Kidney (tissue), 14 donors: ENCODE measurements around the gene USB1. TPM values are rescaled to one million over a fixed set of nuclear protein-coding genes. Genes with fewer than 3 reads are reported as not detected.

Source experiments
- DNase-seq, 5 donors: peaks; one replicate each; pipeline ENCODE4 v3.0.0-alpha.2; 2013 to 2020
- FAIRE-seq: peaks from 2 replicates; lab custom pipeline; 2012; peaks lifted over from hg19 to GRCh38; lab: Jason Lieb, UNC
- H3K27ac ChIP-seq, 2 donors: one replicate each; pipeline ENCODE4 v1.7.0; 2013; ENCODE audit warnings: low read depth in 2 of 2, low read length in 2 of 2, inconsistent platforms in 1 of 2
- H3K27me3 ChIP-seq: one replicate; pipeline ENCODE4 v1.7.1; 2013; ENCODE audit warnings: low read length, inconsistent platforms; ENCODE audit not compliant: control insufficient read depth, insufficient read depth
- H3K36me3 ChIP-seq, 3 donors: one replicate each; pipeline versions ENCODE4 v1.7.0 to v1.7.1; 2013; ENCODE audit warnings: low read length in 3 of 3, control low read depth in 1 of 3, inconsistent platforms in 1 of 3; ENCODE audit not compliant: insufficient read depth in 3 of 3, control insufficient read depth in 2 of 3
- H3K4me1 ChIP-seq, 3 donors: one replicate each; pipeline versions ENCODE4 v1.7.0 to v1.7.1; 2013; ENCODE audit warnings: low read length in 3 of 3, inconsistent platforms in 1 of 3, low read depth in 1 of 3; ENCODE audit not compliant: control insufficient read depth in 2 of 3, insufficient read depth in 2 of 3
- H3K4me3 ChIP-seq, 3 donors: one replicate each; pipeline versions ENCODE4 v1.7.0 to v1.8.1; 2013; ENCODE audit warnings: low read length in 3 of 3, control low read depth in 1 of 3, inconsistent platforms in 1 of 3
- H3K9ac ChIP-seq, 3 donors: one replicate each; pipeline versions ENCODE4 v1.7.0 to v1.7.1; 2013; ENCODE audit warnings: low read length in 3 of 3, control low read depth in 1 of 3, inconsistent platforms in 1 of 3
- H3K9me3 ChIP-seq, 3 donors: one replicate each; pipeline versions ENCODE4 v1.7.0 to v1.7.1; 2013; ENCODE audit warnings: low read length in 3 of 3, control low read depth in 1 of 3, inconsistent platforms in 1 of 3; ENCODE audit not compliant: control insufficient read depth in 2 of 3, insufficient read depth in 1 of 3
- CTCF ChIP-seq: IDR thresholded peaks from 3 replicates; pipeline ENCODE4 v1.5.1; 2012; ENCODE audit warnings: mild to moderate bottlenecking, moderate library complexity, borderline replicate concordance; ENCODE audit not compliant: insufficient read depth; ENCODE audit errors: extremely low read depth
- intact Hi-C: fragments of 100-400 bp; cut with DNase I; formaldehyde crosslinking; loops from one replicate; pipeline ENCODE4 v1.11.1; 2022
- polyA plus RNA-seq: library from polyadenylated mRNA; stranded (reverse); fragments of 350-450 nt; fragmentation: Illumina TruSeq; extraction: RNeasy Lipid Tissue Mini Kit (QIAGEN cat#74804); gene quantifications from one replicate; pipeline ENCODE4 v1.2.3, GENCODE V29; 2014; ENCODE audit warnings: low read depth, low replicate concordance; ENCODE audit not compliant: insufficient read depth
- total RNA-seq: library from RNA; stranded (reverse); fragmentation: NEBNext Ultra II Directional; extraction: Animal tissue kit (Norgen Biotek cat#: 25700); gene quantifications from one replicate; pipeline ENCODE4 v1.2.1, GENCODE V29; 2021
- donor health status: control.
- donor health status: control.
- donor health status: control.
- donor health status: control.
- donor health status: control.
- donor health status: DM: yes; HTN: yes; CAD: no.
- donor health status: Normal renal cell carcinoma (clear cell type).

USB1 gene
- total and polyA plus RNA-seq, 2 donors from 2014 or later: 18.3 to 32.8 TPM

- peak overlapping the region; percentile 74 to 80 for H3K27ac ChIP-seq
- H3K9ac ChIP-seq: peak overlapping the region in 1 of 3 donors; percentile 55
- no peak for FAIRE-seq
- peaks cover 0 to 24% (median 20%) of the 10 kb centered on the region in 3 donors for H3K4me1 ChIP-seq
- no peaks in the 10 kb centered on the region for H3K27me3 ChIP-seq
- intact Hi-C loops: loop anchor here (10.0 kb wide), 1 partner anchor 99 kb away; the partner anchor contains the start of gene CFAP20
- no peaks in the 10 kb centered on the region for H3K9me3 ChIP-seq
- H3K4me3 ChIP-seq: peak overlapping the region; percentile 13 to 68 (median 47)
- H3K36me3 ChIP-seq: no peaks in the 10 kb centered on the region
- TF ChIP-seq CTCF: no peak
- DNase-seq: peak in 4 of 5 donors; percentile 39 to 87 (median 62)
Observed at GRCh38 chr16:58026139-58026704, 25.0 kb downstream of the USB1 start.

DNA sequence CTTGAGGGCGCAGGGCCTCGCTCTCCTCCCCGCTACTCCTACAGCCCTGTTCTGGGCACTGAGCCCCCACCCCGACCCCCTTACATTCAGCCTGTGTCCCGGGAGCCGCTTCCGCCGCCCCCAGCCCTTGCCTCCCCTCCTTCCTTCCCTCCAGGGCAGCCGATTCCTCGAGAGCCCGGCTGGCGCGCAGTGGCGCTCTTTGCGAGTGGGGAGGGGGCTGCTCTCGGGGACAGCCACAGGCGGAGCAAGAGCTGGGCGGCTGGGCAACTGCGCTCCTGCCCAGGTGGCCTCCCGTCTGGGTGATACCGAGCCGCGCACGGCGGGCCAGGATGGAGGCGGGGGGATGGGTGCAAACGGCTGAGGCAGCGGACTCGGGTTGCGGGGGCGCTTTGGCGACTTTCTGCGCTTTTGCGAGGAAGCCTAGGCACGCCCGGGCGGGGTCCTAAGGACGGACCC, 25.5 kb downstream of the USB1 start:
- DNase-seq (peak; percentile 61 to 81 (median 73)), FAIRE-seq (no peak)
- Histone ChIP-seq H3K9ac (peak overlapping the region in 1 of 3 donors; percentile 65), H3K4me3 (peak overlapping the region in 2 of 3 donors; percentile 47 to 68), H3K9me3 (no peaks in the 10 kb centered on the region), H3K4me1 (peaks cover 0 to 24% (median 20%) of the 10 kb centered on the region in 3 donors), H3K27me3 (no peaks in the 10 kb centered on the region), H3K27ac (peak overlapping the region; percentile 74 to 80), H3K36me3 (no peaks in the 10 kb centered on the region)
- no peak for TF ChIP-seq CTCF
- intact Hi-C loops: loop anchor here (10.0 kb wide), 1 partner anchor 98 kb away; the partner anchor contains the start of gene CFAP20

DNA sequence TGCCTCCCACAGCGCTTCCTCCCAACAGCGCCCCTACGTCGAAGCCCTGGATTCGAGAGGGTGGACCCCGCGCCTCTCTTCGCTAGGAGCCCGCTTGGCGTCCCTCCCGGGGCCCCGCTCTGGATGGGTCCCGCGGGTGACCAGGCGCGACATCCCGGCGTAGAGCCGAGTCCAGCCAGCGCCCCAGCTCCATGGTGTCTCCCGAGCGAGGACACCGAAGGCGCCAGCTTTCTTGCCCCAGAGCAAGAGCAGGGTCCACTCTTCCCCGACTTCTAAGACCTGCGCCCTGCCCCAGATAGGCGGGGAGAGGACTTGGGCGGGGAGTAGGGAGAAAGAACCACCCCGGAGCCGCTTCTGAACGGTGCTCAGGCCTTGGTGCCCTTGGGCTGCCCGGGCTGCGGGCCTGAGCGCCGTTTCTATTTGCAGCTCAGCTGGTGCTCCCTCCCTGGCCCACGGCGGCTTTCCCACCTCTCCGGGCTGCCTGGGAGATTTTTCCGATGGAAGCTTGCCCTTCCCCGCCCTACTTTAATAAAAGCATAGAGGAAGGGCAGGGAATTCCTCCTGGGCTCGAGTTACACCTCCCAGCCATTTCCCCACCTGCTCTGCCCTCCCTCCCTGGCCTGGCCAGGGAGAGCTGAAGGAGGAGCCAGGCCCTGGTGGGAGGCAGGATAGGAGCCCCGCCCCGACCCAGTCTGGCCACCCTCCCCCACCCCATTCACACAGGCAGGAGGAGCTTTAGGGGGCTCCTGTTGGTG, 26.1 kb downstream of the USB1 start:
- FAIRE-seq: no peak
- Histone ChIP-seq H3K27ac (peak overlapping the region; percentile 74 to 80), H3K9me3 (no peaks in the 10 kb centered on the region), H3K36me3 (no peaks in the 10 kb centered on the region), H3K4me1 (peaks cover 0 to 24% (median 20%) of the 10 kb centered on the region in 3 donors), H3K9ac (peak overlapping the region in 2 of 3 donors; percentile 56 to 65), H3K4me3 (peak overlapping the region in 1 of 3 donors; percentile 68), H3K27me3 (no peaks in the 10 kb centered on the region)
- DNase-seq: peak; percentile 81 to 89 (median 85)
- TF ChIP-seq CTCF: no peak
- intact Hi-C loops: loop anchor here (10.0 kb wide), 1 partner anchor 97 kb away; the partner anchor contains the start of gene CFAP20
